Kasumi-1 (cell line): ENCODE measurements around the gene TPP2.
A peak's percentile ranks its signal among the peaks of the same experiment; 100 is the strongest.

Experiments used
- DNase-seq, 2 experiments: peaks; one replicate each; lab custom pipeline; 2025; lab: John Stamatoyannopoulos, UW

TPP2 gene

DNA sequence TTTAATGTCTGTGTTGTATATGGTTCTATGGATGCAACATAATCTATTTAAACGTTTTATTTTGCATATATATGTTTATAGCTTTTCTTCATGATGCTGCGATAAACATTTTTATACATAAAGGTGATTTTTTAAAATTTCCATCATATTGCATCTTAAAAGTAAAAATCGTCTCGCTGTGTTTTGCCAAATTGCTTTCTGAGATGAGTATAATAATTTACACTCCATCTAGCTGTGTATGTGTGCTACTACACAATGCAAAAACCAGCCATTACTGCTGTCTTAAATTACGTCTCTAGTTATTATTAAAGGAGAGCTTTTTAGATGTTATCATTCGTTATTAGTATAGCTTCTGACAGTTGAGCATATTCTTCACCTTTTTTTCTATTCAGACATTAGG lies 60.8 kb downstream of the TPP2 start:
- DNase-seq, result peak; percentile 24 to 40

DNA sequence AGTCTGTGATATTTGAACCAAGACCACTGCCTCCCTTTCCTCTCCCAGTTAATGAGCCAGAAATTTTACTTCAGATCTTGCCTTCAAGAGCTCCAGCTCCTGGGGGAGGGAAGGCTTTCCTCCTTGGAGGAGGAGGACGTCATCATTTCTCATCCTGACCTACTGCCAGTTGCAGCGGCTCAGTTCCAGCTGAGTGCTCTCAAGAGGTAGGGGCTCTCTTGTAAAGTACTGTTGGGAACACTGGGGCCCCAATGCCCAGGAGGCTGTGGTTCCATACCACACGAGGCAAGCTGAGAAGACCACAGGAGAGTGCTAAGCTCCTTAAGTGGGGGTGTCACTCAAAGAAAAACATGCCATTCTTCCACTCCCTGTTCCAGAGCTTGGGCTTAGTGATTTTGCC lies 61.9 kb downstream of the TPP2 start:
- DNase-seq, result no peak

DNA sequence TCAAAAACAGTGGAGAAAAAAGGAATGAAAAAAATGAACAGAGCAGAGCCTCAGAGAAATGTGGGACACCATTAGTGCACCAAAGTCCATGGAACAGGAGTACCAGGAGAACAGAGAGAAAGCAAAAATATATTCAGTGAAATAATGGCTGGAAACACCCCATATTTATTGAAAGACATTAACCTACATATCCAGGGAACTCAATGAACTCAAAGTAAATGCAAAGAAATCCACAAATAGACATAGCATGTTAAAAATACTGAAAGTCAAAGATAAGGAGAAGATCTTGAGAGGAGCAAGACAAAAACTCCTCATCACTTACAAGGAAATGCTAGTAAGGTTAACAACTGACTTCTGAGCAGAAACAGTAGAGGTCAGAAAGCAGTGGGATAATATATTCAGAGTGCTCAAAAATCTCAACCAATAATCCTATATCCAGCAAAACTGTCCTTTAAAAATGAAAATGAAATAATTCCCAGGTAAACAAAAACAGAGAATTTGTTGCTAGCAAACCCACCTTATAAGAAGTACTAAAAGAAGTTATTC lies 62.5 kb downstream of the TPP2 start:
- DNase-seq, result no peak

DNA sequence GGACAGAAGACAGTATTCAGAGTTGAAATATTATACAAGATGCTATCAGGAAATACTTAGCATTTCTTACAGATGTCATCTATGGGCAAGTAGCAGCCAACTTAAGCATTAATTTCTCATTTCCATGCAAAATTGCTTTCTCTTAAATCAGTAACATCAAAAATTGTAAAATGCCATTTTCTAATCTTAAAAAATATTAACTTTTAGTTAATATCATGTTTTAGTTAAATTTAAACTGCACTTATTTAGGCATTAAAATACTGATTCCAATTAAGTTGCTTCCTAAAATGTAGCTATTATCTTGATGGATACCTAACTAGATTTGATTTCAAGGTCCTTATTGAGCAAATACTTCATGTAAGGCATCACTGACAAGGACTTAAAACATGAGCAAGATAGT lies 70.2 kb downstream of the TPP2 start:
- no peak for DNase-seq

DNA sequence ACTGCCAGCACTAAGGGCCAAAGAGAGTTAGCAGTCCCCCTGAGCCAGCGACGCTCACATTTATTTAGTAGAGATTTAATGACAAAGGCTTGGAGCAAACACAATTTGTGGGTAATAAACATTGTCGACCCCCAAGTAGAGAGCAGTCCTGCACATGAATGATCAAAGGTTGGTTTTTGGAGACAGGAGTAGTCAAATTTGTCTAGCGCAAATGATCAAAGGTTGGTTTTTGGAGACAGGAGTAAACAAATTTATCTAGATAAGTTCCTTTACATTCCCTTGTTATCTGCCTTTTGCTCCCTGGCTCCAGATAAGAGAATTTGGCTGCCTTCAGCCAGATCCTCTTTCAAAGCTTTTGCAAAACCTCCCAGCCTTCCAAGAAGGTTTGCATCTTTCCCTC lies 71.1 kb downstream of the TPP2 start:
- DNase-seq, result no peak

DNA sequence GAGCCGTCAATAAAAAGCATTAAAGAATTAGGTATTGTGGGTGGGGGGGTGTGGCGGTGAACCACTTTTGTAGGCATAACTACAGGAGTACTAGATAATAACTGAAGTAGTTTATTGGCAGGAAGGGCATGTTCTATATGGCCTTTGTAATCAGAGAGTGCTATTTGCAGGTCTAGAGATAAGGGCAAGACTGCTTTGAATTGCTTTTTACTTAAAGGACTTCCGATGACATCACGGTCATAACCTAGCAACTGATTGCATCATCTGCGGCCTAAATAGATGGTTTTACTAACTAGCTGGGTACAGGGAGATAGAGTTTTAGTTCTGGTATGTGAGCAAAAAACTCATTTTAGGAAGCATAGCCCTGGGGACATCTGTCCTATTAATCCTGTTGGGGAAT lies 73.3 kb downstream of the TPP2 start:
- no peak for DNase-seq

DNA sequence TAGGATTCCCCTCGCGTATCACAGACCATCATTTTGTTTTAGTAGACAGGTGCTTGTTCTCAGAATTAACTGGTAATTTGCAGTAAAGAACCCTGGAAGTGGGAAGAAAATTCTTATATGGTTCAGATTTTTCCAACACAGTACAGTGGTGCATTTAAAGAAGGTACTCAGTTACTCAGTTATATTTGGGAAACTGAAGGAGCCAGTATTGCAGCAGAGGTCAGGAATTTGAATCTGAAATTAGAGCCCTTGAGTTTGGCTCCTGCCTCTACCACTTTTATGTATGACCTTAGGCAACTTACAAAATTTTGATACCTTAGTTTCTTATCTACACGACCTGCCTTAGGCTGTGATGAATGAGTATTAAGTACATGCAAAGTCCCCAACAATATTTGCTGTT lies 78.3 kb downstream of the TPP2 start:
- DNase-seq, result no peak

DNA sequence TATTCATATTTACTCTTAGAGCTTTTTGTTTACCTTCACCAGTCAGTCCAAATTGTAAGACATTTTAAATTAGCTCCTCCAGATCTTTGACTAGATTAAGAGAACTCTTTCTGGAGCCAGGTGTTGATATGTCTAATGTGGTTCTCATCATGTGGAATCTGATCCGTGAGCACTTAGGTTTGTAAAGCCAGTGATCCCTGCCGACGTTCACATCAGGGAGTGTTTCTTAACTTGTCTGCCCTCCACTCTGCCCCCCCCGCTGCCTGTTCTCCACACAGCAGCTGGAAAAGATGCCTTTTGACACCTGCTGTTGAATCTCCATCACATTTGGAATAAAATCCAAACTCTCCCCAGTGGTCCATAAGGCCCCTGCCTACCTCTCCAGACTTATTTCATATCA lies 80.3 kb downstream of the TPP2 start:
- no peak for DNase-seq

DNA sequence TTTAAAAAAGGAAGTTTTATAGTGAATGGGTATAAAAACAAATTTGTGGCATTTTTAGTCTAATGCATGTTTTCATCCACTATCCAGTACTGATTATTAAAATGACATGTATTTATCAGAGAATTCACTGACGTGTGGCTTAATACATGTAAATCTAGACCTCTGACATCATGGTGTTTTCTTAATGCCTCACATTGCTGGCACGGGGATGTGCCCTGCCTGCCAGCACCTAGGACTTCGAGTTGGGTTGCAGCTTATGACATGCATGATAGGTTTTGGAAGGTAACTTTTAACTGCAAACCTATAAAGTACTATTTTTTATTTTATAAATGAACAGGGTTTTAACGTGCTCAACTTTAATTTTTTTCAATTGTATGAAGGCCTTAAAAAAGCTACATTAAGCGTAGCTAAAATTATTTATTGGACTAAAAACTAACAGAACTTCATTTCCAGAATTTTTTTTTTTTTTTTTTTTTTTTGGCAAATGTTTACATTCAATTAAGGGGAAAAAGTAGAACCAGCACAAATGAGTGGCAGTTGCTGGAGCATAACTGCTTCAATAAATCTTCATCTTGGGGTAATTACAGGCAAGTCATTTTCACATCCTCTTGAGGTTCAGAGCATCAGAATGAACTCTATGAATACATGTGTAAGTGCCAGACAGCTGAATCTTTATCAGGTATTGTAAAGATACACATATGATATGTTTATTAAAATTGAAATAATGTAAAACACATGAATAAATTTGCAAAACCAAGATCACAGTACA lies 81.7 kb downstream of the TPP2 start:
- no peak for DNase-seq

DNA sequence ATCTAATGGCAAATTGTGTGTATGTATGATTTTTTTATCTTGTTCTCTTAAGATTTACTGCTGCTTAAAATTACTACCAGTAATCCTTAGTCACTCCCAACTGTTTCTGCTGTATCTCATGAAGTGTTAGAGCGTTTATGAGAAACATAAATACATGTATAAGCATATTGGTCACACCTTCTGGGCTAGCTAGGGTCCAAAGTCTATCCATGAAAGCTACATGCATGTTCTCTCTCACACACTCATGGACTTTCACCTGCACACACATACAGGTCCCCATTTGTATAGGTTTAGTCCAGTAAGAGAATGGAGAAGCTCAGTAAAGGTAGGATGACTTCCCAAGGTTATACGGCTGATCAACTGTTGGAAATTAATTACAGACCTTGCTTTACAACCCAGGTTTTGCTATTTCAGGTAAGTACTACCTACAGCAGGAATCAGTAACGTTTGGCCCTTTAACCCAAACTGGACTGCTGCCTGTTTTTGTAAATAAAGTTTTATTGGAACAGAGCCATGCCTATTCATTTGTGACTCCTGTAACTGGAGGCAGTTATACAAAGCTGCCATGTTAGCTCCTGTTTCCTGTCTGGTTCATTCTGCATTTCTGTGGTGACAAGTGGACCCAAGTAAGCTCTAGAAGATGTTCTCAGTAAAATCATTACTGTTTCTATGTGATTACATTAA lies 82.8 kb downstream of the TPP2 start:
- DNase-seq, result no peak

DNA sequence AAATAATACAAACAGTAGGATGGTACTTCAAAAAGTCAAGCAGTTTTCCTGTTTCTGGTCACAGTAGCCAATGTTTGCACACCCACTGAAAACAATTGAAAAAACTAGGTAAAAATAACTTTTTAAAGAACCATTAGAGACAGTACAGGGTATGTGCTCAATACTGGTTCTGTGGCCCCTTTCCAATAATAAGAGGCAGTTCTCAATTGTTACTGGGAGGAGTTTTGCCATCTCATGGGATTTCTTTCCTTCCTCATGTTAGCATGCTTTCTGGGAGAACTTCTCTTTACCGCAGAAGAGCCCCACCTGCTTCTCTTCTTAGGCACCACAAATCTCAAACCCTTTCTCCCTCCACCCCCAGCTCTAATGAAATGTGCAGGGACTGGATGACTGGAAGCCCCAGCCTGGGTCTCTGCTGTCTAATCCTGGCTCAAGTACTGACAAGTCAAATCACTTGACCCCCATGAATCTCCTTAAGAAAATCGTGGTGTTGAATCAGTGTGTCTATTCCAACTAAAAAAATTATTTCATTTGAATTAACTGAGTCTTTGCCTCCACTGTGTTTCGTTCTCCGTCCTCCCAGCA lies 83.4 kb downstream of the TPP2 start:
- no peak for DNase-seq

DNA sequence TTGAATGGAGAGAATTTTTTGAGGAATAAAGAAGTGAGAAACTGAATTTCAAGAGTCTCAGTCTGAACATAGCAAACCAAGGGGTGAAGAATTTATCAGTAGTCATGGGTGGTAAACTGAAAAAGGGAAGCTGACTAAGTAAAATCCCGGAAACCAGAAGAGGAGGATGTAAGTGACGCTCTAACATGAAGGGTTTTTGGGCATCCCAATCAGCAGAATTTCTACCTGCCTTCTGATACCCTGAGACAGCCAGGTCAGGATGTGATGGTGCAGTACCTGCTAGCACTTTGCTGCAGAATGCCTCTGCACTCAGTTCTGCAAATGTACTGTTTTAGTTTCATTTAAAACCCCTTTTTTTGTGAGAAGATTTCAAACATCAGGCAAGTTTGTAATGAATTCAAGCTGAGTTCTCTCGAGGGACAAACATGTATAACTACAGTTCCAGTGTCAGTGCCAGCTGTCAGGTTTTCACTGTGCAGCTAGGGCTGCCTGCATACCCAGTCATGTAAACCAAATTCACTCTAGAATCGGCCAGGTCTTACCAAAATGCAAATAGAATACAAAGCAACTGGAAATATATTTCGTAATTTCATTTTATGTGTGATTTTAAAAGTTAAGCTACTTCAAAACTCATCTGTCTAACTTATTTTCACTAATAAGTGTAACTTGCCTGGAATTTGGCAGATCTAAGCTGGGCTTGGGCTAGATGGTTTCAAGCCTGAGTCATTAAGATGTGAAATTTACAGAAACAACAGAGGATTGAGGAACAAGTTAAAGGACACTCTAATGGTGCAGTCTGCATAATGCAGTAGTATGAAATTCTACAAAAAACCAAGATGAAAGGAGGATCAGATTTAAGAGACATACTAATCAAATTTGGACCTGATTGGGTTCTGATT lies 84.3 kb downstream of the TPP2 start:
- peak; percentile 73 to 88 for DNase-seq

DNA sequence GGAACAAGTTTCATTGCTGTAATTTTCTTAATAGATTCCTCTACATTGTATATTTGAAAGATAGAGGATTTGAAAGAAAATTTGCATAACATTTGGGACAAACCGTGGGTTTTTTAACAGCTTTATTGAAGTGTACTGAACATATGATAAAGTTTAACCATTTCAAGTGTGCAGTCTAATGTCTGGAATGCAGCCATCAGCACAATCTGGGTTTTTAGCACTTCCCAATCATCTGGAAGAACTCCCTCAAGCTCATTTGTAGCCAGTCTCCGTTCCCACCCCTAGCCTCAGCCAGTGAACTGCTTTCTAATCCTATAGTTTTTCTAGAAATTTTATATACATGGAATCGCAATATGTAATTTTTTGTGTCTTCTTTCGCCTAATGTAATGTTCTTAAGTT lies 85.4 kb downstream of the TPP2 start:
- DNase-seq, result no peak

DNA sequence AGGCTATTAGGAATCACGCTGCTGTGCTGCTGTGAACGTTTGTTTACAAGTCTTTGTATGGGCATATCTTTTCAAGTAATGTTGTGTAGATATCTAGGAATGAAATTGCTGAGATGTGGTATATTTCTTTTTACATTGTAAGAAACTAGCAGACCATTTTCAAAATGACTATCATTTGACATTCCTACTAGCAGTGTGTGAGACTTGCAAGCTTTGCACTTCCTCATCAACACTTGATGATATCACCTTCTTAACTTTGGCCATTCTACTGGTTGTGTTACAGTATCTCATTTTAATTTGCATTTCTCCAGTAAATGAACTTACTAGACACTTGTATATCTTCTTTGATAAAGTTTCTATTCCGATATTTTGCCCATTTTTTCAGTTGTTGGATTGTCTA lies 85.9 kb downstream of the TPP2 start:
- DNase-seq, result no peak

DNA sequence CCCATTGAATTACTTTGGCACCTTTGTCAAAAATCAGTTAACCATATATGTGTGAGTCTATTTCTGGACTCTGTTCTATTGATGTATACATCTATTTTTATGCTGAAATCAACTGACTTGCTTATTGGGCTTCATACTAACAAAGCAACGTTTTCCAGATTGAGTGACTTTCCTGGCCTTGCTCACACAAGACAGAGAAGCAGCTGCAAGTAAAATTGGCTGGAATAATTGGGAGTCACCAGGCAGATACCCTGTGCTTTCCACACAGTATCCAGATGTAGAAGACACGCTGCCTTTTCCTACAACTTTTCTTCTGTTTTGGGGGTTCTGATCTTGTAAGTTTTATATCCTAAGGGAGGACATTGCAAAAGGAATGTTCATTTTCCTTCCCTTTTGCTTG lies 86.9 kb downstream of the TPP2 start:
- DNase-seq, result no peak

DNA sequence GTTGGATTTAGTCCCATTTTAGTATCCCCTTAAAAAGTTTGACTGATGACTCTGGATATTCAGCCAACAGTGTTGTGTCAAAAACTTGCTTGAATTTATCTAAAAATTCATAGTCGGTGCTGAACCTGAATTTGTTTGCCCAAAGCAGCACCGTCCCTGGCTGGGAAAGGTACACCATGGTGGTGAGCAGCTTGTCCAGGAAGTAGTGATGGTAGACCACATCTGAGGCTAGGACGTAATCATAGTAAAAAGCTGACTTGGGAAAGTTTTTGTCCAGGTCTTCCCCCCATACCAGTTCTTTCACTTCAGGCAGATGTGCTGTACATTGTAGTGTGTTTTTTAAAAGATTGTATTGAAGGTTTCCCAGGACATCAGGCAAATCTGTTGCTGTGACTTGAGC lies 89.2 kb downstream of the TPP2 start:
- DNase-seq, result no peak

DNA sequence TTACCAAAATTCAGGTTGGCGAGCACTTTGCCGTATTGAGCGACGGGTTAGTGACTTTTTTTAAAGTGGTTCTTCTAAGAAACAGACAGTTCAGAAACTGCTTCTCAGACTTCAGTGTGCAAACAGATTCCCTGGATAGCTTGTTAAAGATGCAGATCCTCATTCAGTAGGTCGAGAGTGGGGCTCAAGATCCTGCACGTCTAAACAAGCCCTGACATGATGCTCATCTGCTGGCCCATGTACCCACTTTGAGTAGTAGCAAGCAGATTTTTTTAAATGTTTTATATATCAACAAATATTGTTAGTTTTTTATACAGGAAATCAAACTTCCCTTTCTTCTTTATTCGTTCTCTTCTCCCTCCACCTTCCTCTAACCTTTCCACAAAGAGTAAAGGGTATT lies 90.7 kb downstream of the TPP2 start:
- DNase-seq, result no peak

DNA sequence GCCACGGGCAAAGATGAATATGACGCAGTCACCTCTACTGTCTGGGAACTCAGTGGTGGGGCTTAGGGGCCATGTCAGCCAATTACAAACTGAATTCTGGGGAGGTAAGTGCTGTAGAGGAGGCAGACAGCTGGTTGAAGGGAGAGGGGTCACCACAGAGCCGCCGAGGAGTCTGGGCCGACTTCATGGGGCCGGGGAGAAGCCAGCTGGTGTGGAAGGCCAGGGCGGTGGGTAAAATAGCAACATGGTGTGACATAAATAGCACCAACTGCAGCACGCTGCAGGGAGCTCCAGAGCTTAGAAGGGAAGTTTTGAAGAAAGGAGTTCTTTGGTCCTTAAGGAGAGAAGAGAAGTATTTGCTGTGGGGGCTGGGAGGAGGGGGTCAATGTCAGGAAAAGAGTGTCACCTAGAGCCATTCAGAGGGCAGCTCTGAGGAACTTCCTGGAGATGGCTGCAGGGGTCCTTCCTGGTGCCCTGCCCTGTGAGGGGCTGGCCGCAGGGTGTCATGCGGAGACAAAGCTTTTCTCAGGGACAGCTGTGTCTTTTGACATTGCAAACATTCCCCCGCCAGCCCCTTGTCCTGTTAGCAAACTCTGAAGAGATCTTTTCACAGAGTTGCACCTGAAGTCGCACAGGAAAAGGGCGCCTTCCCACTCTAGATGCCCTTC lies 91.7 kb downstream of the TPP2 start:
- no peak for DNase-seq

DNA sequence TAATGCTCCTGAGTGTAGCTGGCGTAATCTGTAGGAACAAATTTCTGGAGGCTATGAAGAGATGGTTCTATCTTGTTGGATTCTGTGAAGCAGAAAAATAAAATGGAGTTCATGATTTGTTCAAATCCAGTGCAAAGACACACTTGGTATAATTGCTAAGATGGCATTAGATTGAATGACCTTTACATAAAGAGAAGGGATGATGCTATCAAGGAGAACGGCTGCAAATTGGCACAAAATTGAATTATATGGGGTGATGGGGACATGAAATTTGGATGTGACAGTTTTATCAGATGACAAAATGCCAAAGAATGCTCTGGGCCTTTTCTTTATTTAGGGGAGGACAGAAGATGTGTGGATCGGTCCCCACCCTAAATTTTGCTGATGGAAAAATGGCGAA lies 94.1 kb downstream of the TPP2 start:
- no peak for DNase-seq

DNA sequence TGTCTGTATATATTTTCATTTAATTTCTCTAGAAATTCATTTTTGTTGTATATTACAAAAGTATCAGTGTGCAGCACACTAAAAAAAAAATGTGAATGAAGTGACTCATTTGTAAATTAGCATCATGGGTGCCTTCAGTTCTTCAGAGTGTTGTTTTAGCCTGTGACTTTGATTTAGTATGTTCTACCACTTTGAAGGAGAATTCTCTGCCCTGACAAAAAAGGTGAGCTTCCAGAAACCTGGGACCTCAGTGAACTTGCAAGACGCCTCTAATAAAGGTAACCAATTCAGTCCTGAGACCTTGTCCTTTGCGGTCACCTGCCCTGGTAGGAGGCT lies 95.7 kb downstream of the TPP2 start:
- DNase-seq, result no peak

DNA sequence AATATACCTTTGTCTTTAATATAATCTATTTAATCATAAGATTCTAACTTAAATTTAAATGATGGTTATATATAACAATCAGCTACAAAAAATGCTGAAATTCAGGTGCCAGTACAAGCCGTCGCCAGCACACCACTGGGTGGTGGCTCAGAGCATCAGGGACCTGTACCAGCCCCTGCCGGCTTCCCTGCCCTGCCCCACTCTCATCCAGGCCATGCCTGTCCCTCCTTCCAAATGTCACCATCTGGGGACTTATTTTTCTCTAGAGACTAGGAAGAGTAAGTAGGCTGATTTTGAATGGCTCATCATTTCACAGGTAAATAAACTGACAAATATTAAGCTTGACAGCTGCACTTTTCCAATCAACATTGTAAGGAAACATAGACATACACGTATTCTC lies 96.5 kb downstream of the TPP2 start:
- no peak for DNase-seq

DNA sequence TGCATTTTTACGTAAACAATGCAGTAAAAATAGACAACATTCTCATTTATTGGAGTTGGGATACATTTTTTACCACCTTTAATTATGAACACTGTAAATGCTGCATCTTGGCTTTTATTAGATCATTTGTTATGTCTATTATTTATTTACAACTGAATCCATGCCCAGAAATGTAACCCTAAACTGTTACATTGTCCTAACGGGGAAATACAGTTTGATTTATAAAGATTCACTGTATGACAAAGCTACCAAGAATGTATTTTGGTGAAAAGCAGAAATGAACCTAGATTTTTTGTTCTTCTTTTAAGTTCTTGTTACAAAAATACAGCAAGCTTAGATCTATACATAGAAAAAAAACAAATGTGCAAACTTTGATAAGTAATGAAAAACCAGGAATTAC lies 97.0 kb downstream of the TPP2 start:
- no peak for DNase-seq
